HepG2 (cell line): ENCODE data around the gene HINT2. TPM values are rescaled to one million over a fixed set of nuclear protein-coding genes. Genes with fewer than 3 reads are reported as not detected.

Experiments used
- ATAC-seq: fragments of 200-7000 bp; cut with Tn5 transposase; 3 replicates; pipeline ENCODE4 v1.9.1; 2020; ENCODE audit warnings: mild to moderate bottlenecking, moderate library complexity
- BruUV-seq: library from RNA; stranded (reverse); fragments of 400-500 nt; replicated peaks from 2 replicates; lab custom pipeline; 2021; lab: Mats Ljungman, UMichigan
- CTCF ChIA-PET: fragments of 300-600 bp; formaldehyde crosslinking; extraction: SDS; loops from one replicate; lab custom pipeline; 2021; ENCODE audit warnings: low total read pairs, inconsistent platforms, low intra/inter-chr PET ratio; lab: Yijun Ruan, JAX
- POLR2A ChIA-PET: fragments of 350-600 bp; sonication (Branson Sonifier 250); formaldehyde crosslinking; loops from one replicate; lab custom pipeline; 2020; ENCODE audit warnings: antibody characterized with exemption, inconsistent platforms; lab: Yijun Ruan, JAX
- DNase-seq: peaks from one replicate; pipeline ENCODE4 v3.0.0-alpha.2; 2015; ENCODE audit warnings: low spot score
- FAIRE-seq: peaks from 3 replicates; lab custom pipeline; 2011; peaks lifted over from hg19 to GRCh38; lab: Jason Lieb, UNC
- H2AFZ ChIP-seq: one replicate; pipeline ENCODE4 v1.6.1; 2011; ENCODE audit warnings: low read length, inconsistent platforms
- H3K27ac ChIP-seq: fragments of 300-600 bp; 3 replicates; pipeline ENCODE4 v1.8.0; 2011; ENCODE audit warnings: mixed run types, mild to moderate bottlenecking, mixed read lengths, low read length, inconsistent platforms; ENCODE audit not compliant: insufficient read depth; ENCODE audit errors: extremely low read length
- H3K27me3 ChIP-seq, 2 experiments: fragments of 200-600 bp in 1 of 2; 2 replicates in 1 of 2; 3 replicates in 1 of 2; pipeline versions ENCODE4 v1.6.0 to v1.8.0; 2011; ENCODE audit warnings: low read length in 2 of 2, mild to moderate bottlenecking in 2 of 2, moderate library complexity in 2 of 2, inconsistent platforms in 1 of 2; ENCODE audit not compliant: insufficient read depth in 2 of 2, control insufficient read depth in 1 of 2
- H3K36me3 ChIP-seq, 2 experiments: fragments of 200-600 bp in 1 of 2; replicated peaks in 1 of 2; 2 replicates in 1 of 2; 3 replicates in 1 of 2; pipeline versions ENCODE4 v1.5.1 to v1.8.0; 2011; ENCODE audit warnings: low read length in 2 of 2, inconsistent platforms in 1 of 2; ENCODE audit not compliant: insufficient read depth in 2 of 2, control insufficient read depth in 1 of 2
- H3K4me1 ChIP-seq: 2 replicates; pipeline ENCODE4 v1.5.1; 2012; ENCODE audit warnings: low read length, inconsistent platforms; ENCODE audit not compliant: insufficient read depth
- H3K4me2 ChIP-seq: 2 replicates; pipeline ENCODE4 v1.6.0; 2011; ENCODE audit warnings: low read depth, low read length, inconsistent platforms
- H3K4me3 ChIP-seq, 3 experiments: fragments of 200-600 bp in 1 of 3; sonication (generic), shearing (Covaris generic) in 1 of 3; replicated peaks in 1 of 3; 2 replicates each; pipeline ENCODE4 v1.5.1; 2011 to 2016; ENCODE audit warnings: low read length in 3 of 3, inconsistent platforms in 2 of 3, low read depth in 2 of 3, mild to moderate bottlenecking in 2 of 3, control low read depth in 1 of 3, mixed read lengths in 1 of 3; ENCODE audit not compliant: insufficient read depth in 1 of 3
- H3K79me2 ChIP-seq: one replicate; pipeline ENCODE4 v1.6.1; 2011; ENCODE audit warnings: low read length, inconsistent platforms; ENCODE audit not compliant: insufficient read depth
- H3K9ac ChIP-seq: 2 replicates; pipeline ENCODE4 v1.6.0; 2011; ENCODE audit warnings: mild to moderate bottlenecking, low read depth, low read length, inconsistent platforms; ENCODE audit not compliant: insufficient read depth
- H3K9me3 ChIP-seq: 2 replicates; pipeline ENCODE4 v1.5.1; 2012; ENCODE audit warnings: mild to moderate bottlenecking, low read length
- H4K20me1 ChIP-seq: 2 replicates; pipeline ENCODE4 v1.6.0; 2011; ENCODE audit warnings: inconsistent platforms, mild to moderate bottlenecking, low read length, moderate library complexity; ENCODE audit not compliant: insufficient read depth
- ARHGAP35 ChIP-seq: sonication (generic); formaldehyde crosslinking; IDR thresholded peaks from 2 replicates; pipeline ENCODE4 v1.9.0; 2022; ENCODE audit warnings: mild to moderate bottlenecking, inconsistent platforms, moderate library complexity, missing genetic modification reagents, borderline replicate concordance
- HMGA1 ChIP-seq: sonication (generic); formaldehyde crosslinking; conservative IDR thresholded peaks from 2 replicates; pipeline ENCODE4 v1.4.0; 2020; ENCODE audit warnings: missing genetic modification reagents
- JUNB ChIP-seq: sonication (generic); formaldehyde crosslinking; IDR thresholded peaks from 2 replicates; pipeline ENCODE4 v1.8.0; 2022; ENCODE audit warnings: missing genetic modification reagents, mild to moderate bottlenecking, borderline replicate concordance
- RBM22 ChIP-seq: fragments of 200-400 bp; formaldehyde crosslinking; optimal IDR thresholded peaks from 2 replicates; pipeline ENCODE3; 2017; ENCODE audit warnings: mild to moderate bottlenecking, low read length, moderate library complexity
- TRIM24 ChIP-seq: sonication (generic); formaldehyde crosslinking; IDR thresholded peaks from 2 replicates; pipeline ENCODE4 v1.8.0; 2022; ENCODE audit warnings: mild to moderate bottlenecking, missing genetic modification reagents
- YEATS2 ChIP-seq: sonication (generic); formaldehyde crosslinking; IDR thresholded peaks from 2 replicates; pipeline ENCODE4 v1.4.0; 2020; ENCODE audit warnings: missing genetic modification reagents, borderline replicate concordance
- ZNF256 ChIP-seq: sonication (generic); formaldehyde crosslinking; conservative IDR thresholded peaks from 2 replicates; pipeline ENCODE4 v1.4.0; 2020; ENCODE audit warnings: missing genetic modification reagents
- ZNF501 ChIP-seq: sonication (generic); formaldehyde crosslinking; IDR thresholded peaks from 2 replicates; pipeline ENCODE4 v1.5.1; 2020; ENCODE audit warnings: mild to moderate bottlenecking, moderate library complexity, missing genetic modification reagents
- ZNF569 ChIP-seq: sonication (generic); formaldehyde crosslinking; IDR thresholded peaks from 2 replicates; pipeline ENCODE4 v1.5.0; 2020; ENCODE audit warnings: mild to moderate bottlenecking, missing genetic modification reagents, moderate library complexity, borderline replicate concordance
- ZNF841 ChIP-seq: sonication (generic); formaldehyde crosslinking; IDR thresholded peaks from 2 replicates; pipeline ENCODE4 v1.8.1; 2023; ENCODE audit warnings: missing genetic modification reagents, borderline replicate concordance
- ZSCAN20 ChIP-seq: sonication (generic); formaldehyde crosslinking; IDR thresholded peaks from 2 replicates; pipeline ENCODE4 v1.4.0; 2020; ENCODE audit warnings: missing genetic modification reagents, mild to moderate bottlenecking, borderline replicate concordance
- WGBS: methylation state at CpG from one replicate; pipeline ENCODE4 v1.1.6; 2017; ENCODE audit warnings: low lambda C conversion rate; 5-methylcytosine and 5-hydroxymethylcytosine counted together
- in situ Hi-C: cut with HindIII; loops from 2 replicates; pipeline ENCODE4 v1.10.0; 2017; ENCODE audit warnings: low pct_unique_long_range_greater_than_20kb; ENCODE audit not compliant: extremely low pct_ligation_motif_present
- intact Hi-C: fragments of 100-400 bp; cut with micrococcal nuclease; formaldehyde crosslinking; loops from one replicate; pipeline ENCODE4 v1.10.0; 2022; ENCODE audit not compliant: unreplicated experiment
- polyA plus RNA-seq, 8 experiments: library from polyadenylated mRNA; depleted of rRNA in 3 of 8; stranded (reverse) in 7 of 8; unstranded in 1 of 8; fragments of >200 nt; fragmentation: Illumina TruSeq in 4 of 8; extraction: Trizol in 4 of 8; gene quantifications; 2 replicates each; pipeline versions ENCODE4 v1.2.1 to v1.2.3, GENCODE V29; 2011 to 2016; ENCODE audit warnings: low read depth in 4 of 8, missing spikeins in 1 of 8, mixed read lengths in 1 of 8; ENCODE audit not compliant: insufficient read depth in 1 of 8
- total RNA-seq, 5 experiments: library from RNA; depleted of rRNA; stranded (reverse); fragments of >200 nt; fragmentation: Illumina TruSeq; extraction: Trizol; gene quantifications; 2 replicates each; pipeline ENCODE4 v1.2.3, GENCODE V29; 2016; ENCODE audit warnings: low read depth in 1 of 5
- TF ChIP-seq, protein P1 (sequence below): sonication (generic); formaldehyde crosslinking; IDR thresholded peaks from 2 replicates; pipeline ENCODE4 v1.4.0; 2020; ENCODE audit warnings: missing genetic modification reagents
- TF ChIP-seq, protein P2 (sequence below): sonication (generic); formaldehyde crosslinking; IDR thresholded peaks from 2 replicates; pipeline ENCODE4 v1.4.0; 2020; ENCODE audit warnings: missing genetic modification reagents, borderline replicate concordance
- TF ChIP-seq, protein P3 (sequence below): sonication (generic); formaldehyde crosslinking; IDR thresholded peaks from 2 replicates; pipeline ENCODE4 v1.5.0; 2020; ENCODE audit warnings: missing genetic modification reagents
- TF ChIP-seq, protein P4 (sequence below): sonication (generic); formaldehyde crosslinking; IDR thresholded peaks from 2 replicates; pipeline ENCODE4 v1.9.0; 2022; ENCODE audit warnings: missing genetic modification reagents, mild to moderate bottlenecking, borderline replicate concordance

The HINT2 gene
- total and polyA plus RNA-seq, 2 of the 13 experiments (the other 11 are each of a cell fraction or from before 2014, with no cell fraction given): 37.9 to 56.2 TPM

DNA sequence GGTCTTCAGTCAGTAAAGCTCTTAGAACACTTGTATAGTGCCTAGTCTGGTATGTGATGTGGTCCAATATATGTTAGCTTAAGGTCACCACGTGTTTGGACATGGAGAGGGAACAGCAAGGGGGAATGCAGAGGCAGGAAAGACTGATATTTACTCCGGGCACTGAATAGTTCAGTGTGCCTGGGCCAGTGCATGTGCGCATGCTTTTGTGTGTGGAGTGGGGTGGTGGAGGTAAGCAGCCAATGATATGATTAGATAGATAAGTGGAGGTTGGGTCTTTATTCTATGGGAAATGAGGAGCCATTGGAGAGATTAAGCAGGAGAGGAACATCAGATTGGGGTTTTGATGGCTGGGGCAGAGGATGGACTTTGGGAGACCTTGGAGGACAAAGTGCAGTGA is 41.4 kb upstream of the HINT2 start:
- H3K4me2 ChIP-seq: no peak overlapping the region
- no peaks in the 10 kb centered on the region for H4K20me1 ChIP-seq
- POLR2A ChIA-PET: no interaction called here
- 22% methylated on average over 3 of the region's 3 CpGs for WGBS
- in situ Hi-C loops: no loop called here
- no peaks in the 10 kb centered on the region for H3K79me2 ChIP-seq
- no peaks in the 10 kb centered on the region for H3K9me3 ChIP-seq
- no peak overlapping the region for H3K4me3 ChIP-seq
- FAIRE-seq: no peak
- DNase-seq: no peak
- peaks cover 0 to 24% of the 10 kb centered on the region in 2 experiments; a peak in 2 of 5 replicates for H3K27me3 ChIP-seq
- H3K4me1 ChIP-seq: no peaks in the 10 kb centered on the region
- no peaks in the 10 kb centered on the region for H3K36me3 ChIP-seq
- H2AFZ ChIP-seq: no peak overlapping the region
- no peak for ATAC-seq
- no TSS peak for BruUV-seq
- H3K27ac ChIP-seq: no peak overlapping the region
- CTCF ChIA-PET: no interaction called here
- intact Hi-C loops: no loop called here
- TF ChIP-seq ZNF256 (CRISPR knock-in tag): no peak
- TF ChIP-seq JUNB (CRISPR knock-in tag): no peak
- no peak for TF ChIP-seq YEATS2 (CRISPR knock-in tag)
- no peak for TF ChIP-seq ARHGAP35 (CRISPR knock-in tag)
- TF ChIP-seq ZNF501: no peak
- TF ChIP-seq ZSCAN20 (CRISPR knock-in tag): no peak
- no peak for TF ChIP-seq HMGA1 (CRISPR knock-in tag)
- TF ChIP-seq, protein P1, sequence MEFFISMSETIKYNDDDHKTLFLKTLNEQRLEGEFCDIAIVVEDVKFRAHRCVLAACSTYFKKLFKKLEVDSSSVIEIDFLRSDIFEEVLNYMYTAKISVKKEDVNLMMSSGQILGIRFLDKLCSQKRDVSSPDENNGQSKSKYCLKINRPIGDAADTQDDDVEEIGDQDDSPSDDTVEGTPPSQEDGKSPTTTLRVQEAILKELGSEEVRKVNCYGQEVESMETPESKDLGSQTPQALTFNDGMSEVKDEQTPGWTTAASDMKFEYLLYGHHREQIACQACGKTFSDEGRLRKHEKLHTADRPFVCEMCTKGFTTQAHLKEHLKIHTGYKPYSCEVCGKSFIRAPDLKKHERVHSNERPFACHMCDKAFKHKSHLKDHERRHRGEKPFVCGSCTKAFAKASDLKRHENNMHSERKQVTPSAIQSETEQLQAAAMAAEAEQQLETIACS (CRISPR knock-in tag): no peak
- no peak for TF ChIP-seq ZNF569 (CRISPR knock-in tag)
- TF ChIP-seq ZNF841 (CRISPR knock-in tag): no peak
- TF ChIP-seq, protein P2, sequence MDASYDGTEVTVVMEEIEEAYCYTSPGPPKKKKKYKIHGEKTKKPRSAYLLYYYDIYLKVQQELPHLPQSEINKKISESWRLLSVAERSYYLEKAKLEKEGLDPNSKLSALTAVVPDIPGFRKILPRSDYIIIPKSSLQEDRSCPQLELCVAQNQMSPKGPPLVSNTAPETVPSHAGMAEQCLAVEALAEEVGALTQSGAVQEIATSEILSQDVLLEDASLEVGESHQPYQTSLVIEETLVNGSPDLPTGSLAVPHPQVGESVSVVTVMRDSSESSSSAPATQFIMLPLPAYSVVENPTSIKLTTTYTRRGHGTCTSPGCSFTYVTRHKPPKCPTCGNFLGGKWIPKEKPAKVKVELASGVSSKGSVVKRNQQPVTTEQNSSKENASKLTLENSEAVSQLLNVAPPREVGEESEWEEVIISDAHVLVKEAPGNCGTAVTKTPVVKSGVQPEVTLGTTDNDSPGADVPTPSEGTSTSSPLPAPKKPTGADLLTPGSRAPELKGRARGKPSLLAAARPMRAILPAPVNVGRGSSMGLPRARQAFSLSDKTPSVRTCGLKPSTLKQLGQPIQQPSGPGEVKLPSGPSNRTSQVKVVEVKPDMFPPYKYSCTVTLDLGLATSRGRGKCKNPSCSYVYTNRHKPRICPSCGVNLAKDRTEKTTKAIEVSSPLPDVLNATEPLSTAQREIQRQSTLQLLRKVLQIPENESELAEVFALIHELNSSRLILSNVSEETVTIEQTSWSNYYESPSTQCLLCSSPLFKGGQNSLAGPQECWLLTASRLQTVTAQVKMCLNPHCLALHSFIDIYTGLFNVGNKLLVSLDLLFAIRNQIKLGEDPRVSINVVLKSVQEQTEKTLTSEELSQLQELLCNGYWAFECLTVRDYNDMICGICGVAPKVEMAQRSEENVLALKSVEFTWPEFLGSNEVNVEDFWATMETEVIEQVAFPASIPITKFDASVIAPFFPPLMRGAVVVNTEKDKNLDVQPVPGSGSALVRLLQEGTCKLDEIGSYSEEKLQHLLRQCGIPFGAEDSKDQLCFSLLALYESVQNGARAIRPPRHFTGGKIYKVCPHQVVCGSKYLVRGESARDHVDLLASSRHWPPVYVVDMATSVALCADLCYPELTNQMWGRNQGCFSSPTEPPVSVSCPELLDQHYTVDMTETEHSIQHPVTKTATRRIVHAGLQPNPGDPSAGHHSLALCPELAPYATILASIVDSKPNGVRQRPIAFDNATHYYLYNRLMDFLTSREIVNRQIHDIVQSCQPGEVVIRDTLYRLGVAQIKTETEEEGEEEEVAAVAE: no peak
- TF ChIP-seq, protein P3, sequence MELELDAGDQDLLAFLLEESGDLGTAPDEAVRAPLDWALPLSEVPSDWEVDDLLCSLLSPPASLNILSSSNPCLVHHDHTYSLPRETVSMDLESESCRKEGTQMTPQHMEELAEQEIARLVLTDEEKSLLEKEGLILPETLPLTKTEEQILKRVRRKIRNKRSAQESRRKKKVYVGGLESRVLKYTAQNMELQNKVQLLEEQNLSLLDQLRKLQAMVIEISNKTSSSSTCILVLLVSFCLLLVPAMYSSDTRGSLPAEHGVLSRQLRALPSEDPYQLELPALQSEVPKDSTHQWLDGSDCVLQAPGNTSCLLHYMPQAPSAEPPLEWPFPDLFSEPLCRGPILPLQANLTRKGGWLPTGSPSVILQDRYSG (CRISPR knock-in tag): no peak
- no peak for TF ChIP-seq RBM22
- TF ChIP-seq, protein P4, sequence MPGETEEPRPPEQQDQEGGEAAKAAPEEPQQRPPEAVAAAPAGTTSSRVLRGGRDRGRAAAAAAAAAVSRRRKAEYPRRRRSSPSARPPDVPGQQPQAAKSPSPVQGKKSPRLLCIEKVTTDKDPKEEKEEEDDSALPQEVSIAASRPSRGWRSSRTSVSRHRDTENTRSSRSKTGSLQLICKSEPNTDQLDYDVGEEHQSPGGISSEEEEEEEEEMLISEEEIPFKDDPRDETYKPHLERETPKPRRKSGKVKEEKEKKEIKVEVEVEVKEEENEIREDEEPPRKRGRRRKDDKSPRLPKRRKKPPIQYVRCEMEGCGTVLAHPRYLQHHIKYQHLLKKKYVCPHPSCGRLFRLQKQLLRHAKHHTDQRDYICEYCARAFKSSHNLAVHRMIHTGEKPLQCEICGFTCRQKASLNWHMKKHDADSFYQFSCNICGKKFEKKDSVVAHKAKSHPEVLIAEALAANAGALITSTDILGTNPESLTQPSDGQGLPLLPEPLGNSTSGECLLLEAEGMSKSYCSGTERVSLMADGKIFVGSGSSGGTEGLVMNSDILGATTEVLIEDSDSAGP (CRISPR knock-in tag): no peak
- no peak for TF ChIP-seq TRIM24 (CRISPR knock-in tag)
- no peak overlapping the region for H3K9ac ChIP-seq
